Loucy (cell line): ENCODE results near the gene SMDT1.
"Not testable (repeated sequence)": the region's sequence is repeated elsewhere in the genome, so short reads cannot be mapped to it uniquely, and the experiment has no call there.

Source experiments
- H2AFZ ChIP-seq: fragments of 200-600 bp; sonication (generic); 2 replicates; pipeline ENCODE4 v1.6.0; 2016; ENCODE audit warnings: antibody characterized with exemption, mild to moderate bottlenecking, low read length, moderate library complexity
- H3F3A ChIP-seq: fragments of 200-600 bp; 2 replicates; pipeline ENCODE4 v1.6.0; 2016; ENCODE audit warnings: antibody characterized with exemption, low read depth, mild to moderate bottlenecking
- H3K27me3 ChIP-seq: fragments of 200-600 bp; sonication (generic); 2 replicates; pipeline ENCODE4 v1.6.1; 2014; ENCODE audit warnings: low read length, mild to moderate bottlenecking; ENCODE audit not compliant: insufficient read depth, poor library complexity, severe bottlenecking
- H3K36me3 ChIP-seq: fragments of 200-600 bp; sonication (generic); 2 replicates; pipeline ENCODE4 v1.6.1; 2016; ENCODE audit warnings: low read length; ENCODE audit not compliant: insufficient read depth
- H3K4me1 ChIP-seq: fragments of 200-600 bp; sonication (generic); 2 replicates; pipeline ENCODE4 v1.5.1; 2014; ENCODE audit warnings: low read length, mild to moderate bottlenecking; ENCODE audit not compliant: insufficient read depth, poor library complexity, severe bottlenecking
- H3K4me2 ChIP-seq: fragments of 200-600 bp; sonication (generic); 2 replicates; pipeline ENCODE4 v1.6.0; 2014; ENCODE audit warnings: antibody characterized with exemption, low read length, low read depth, mild to moderate bottlenecking; ENCODE audit not compliant: poor library complexity, severe bottlenecking
- H3K4me3 ChIP-seq: fragments of 200-600 bp; sonication (generic); 2 replicates; pipeline ENCODE4 v1.5.1; 2014; ENCODE audit warnings: low read length, mild to moderate bottlenecking, mixed read lengths; ENCODE audit not compliant: poor library complexity, severe bottlenecking
- H3K79me2 ChIP-seq: fragments of 200-600 bp; sonication (generic); 2 replicates; pipeline ENCODE4 v1.6.1; 2014; ENCODE audit warnings: low read length; ENCODE audit not compliant: insufficient read depth
- H3K9ac ChIP-seq: fragments of 200-600 bp; sonication (generic); 2 replicates; pipeline ENCODE4 v1.6.0; 2014; ENCODE audit warnings: mild to moderate bottlenecking, low read depth, low read length, moderate library complexity; ENCODE audit not compliant: poor library complexity, severe bottlenecking
- H3K9me2 ChIP-seq: fragments of 200-600 bp; sonication (generic); replicated peaks from 2 replicates; pipeline ENCODE4 v1.6.1; 2016; ENCODE audit warnings: low read depth, low read length, mixed read lengths
- H3K9me3 ChIP-seq: fragments of 200-600 bp; sonication (generic); 2 replicates; pipeline ENCODE4 v1.6.1; 2014; ENCODE audit warnings: mild to moderate bottlenecking, antibody characterized with exemption, low read length, low read depth; ENCODE audit not compliant: insufficient read depth
- H4K20me1 ChIP-seq: fragments of 200-600 bp; sonication (generic); 2 replicates; pipeline ENCODE4 v1.6.0; 2014; ENCODE audit warnings: antibody characterized with exemption, low read length, mild to moderate bottlenecking; ENCODE audit not compliant: insufficient read depth, poor library complexity, severe bottlenecking
- EZH2phosphoT487 ChIP-seq: fragments of 200-600 bp; IDR thresholded peaks from 2 replicates; pipeline ENCODE4 v1.6.1; 2018; ENCODE audit warnings: antibody characterized with exemption, mild to moderate bottlenecking, moderate library complexity, borderline replicate concordance
- TF ChIP-seq, protein P1 (sequence below): fragments of 200-600 bp; sonication (generic); conservative IDR thresholded peaks from 2 replicates; pipeline ENCODE4 v1.5.1; 2014; ENCODE audit warnings: mild to moderate bottlenecking, antibody characterized with exemption, low read length

Gene SMDT1

DNA sequence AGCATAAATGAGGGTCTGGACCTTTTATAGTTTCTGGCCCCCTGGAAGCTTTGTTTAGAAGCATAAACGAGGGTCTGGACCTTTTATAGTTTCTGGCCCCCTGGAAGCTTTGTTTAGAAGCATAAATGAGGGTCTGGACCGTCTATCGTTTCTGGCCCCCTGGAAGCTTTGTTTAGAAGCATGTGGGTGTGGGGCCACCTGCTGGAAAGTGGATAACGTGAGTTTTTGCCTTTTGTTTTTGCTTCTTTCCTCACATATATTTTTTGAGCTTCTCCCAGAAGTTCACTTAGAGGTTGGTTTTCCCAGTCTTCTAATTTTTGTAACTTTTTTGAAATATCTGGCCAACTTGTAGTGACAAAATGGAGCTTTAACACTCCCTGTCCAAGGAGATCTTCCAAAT lies 33.3 kb downstream of the SMDT1 start:
- H3K4me3 ChIP-seq, H3K9me3 ChIP-seq: not testable (repeated sequence)

DNA sequence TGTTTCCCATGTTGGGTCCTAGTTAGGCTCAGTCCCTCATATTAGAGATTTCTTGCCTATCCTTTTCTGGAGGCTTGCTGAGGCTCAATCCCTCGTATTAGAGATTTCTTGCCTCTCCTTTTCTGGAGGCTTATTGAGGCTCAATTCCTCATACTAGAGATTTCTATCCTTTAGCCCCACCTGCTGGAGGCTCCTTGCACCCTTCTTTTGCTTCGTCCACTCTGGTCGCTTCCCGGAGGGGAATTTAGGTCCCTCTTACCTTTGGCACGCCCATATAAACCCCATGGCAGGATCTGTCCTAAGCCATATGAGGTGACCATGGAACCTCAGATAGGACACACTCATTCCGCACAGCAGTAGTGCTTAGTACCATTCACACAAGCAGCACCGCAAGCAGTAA lies 35.2 kb downstream of the SMDT1 start:
- H3K9ac ChIP-seq = no peak overlapping the region

More for the DNA sequence above, 33.3 kb downstream of the SMDT1 start:
- H3K79me2 ChIP-seq, H3K27me3 ChIP-seq, H3F3A ChIP-seq, H2AFZ ChIP-seq, H3K9ac ChIP-seq, H3K4me1 ChIP-seq, H4K20me1 ChIP-seq, H3K4me2 ChIP-seq, H3K9me2 ChIP-seq, H3K36me3 ChIP-seq: not testable (repeated sequence)
- TF ChIP-seq, protein P1, sequence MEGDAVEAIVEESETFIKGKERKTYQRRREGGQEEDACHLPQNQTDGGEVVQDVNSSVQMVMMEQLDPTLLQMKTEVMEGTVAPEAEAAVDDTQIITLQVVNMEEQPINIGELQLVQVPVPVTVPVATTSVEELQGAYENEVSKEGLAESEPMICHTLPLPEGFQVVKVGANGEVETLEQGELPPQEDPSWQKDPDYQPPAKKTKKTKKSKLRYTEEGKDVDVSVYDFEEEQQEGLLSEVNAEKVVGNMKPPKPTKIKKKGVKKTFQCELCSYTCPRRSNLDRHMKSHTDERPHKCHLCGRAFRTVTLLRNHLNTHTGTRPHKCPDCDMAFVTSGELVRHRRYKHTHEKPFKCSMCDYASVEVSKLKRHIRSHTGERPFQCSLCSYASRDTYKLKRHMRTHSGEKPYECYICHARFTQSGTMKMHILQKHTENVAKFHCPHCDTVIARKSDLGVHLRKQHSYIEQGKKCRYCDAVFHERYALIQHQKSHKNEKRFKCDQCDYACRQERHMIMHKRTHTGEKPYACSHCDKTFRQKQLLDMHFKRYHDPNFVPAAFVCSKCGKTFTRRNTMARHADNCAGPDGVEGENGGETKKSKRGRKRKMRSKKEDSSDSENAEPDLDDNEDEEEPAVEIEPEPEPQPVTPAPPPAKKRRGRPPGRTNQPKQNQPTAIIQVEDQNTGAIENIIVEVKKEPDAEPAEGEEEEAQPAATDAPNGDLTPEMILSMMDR = peak; percentile 55

DNA sequence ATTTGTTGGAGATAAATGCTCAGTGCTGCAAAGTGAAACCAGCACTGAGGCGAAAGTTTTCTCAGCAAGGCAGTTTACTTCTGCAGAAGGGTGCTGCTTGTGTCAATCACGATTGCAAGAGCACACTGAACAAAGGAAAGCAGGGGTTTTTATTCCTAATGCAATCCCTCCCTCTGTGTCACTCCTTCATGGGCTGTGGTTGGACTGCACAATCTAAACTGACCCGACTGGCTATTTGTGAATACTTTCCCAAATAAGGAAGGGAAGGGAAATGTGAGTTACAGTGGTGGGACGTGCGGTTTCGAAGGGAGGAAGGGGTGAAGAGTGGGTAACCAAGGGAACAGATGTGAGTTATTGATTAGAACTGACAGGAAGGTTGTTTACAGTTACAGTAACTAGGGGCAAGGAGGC lies 35.9 kb downstream of the SMDT1 start:
- not testable (repeated sequence) for H3K36me3 ChIP-seq, H4K20me1 ChIP-seq, H3K9me3 ChIP-seq, H3K9ac ChIP-seq, H2AFZ ChIP-seq, H3K27me3 ChIP-seq, H3F3A ChIP-seq, H3K79me2 ChIP-seq, H3K9me2 ChIP-seq, H3K4me2 ChIP-seq, H3K4me3 ChIP-seq
- peaks cover 12% of the 10 kb centered on the region for H3K4me1 ChIP-seq

More for the DNA sequence above, 35.2 kb downstream of the SMDT1 start:
- Histone ChIP-seq H3K4me2 (no peak overlapping the region), H3K4me3 (no peak overlapping the region), H2AFZ (no peak overlapping the region), H3K79me2 (no peaks in the 10 kb centered on the region), H3F3A (no peaks in the 10 kb centered on the region), H4K20me1 (no peaks in the 10 kb centered on the region), H3K4me1 (peaks cover 5% of the 10 kb centered on the region), H3K27me3 (no peaks in the 10 kb centered on the region), H3K9me3 (peaks cover 6% of the 10 kb centered on the region; the same call in 1 of the 2 replicates), H3K36me3 (no peaks in the 10 kb centered on the region), H3K9me2 (no peaks in the 10 kb centered on the region)
- no peak for TF ChIP-seq EZH2phosphoT487
- TF ChIP-seq, protein P1 = peak; percentile 59

DNA sequence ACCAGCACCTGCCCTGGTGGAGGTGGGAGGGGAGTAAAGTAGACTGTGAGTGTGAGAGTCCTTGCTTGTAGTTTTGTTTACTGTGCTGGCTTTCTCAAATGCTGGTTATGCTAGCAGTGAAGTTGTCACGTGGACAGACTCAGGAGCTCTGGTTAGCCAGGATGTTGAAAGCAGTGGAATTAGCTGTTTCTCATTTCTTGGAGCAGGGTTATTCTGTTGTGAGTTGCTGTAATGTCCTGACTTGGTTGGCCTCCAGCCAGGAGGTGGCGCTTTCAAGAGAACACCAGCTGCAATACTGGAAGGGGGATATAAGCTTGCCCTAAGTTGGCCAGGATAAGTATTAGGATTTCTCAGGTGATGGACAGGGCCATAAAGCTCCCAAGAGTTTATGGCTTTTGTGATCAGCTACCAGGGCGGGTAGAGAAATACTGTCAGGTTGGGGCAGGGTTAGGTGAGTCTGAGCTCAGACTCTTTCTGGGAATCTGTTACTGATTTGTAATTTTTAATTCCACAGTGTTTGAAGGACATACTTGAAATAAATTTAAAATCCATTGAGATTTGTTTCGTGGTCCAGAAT lies 37.4 kb downstream of the SMDT1 start:
- peaks cover 7% of the 10 kb centered on the region for H3F3A ChIP-seq
- no peak overlapping the region for H3K4me2 ChIP-seq
- H4K20me1 ChIP-seq = no peaks in the 10 kb centered on the region
- H3K27me3 ChIP-seq = no peaks in the 10 kb centered on the region
- H3K9ac ChIP-seq = no peak overlapping the region
- H3K9me3 ChIP-seq = peaks cover 6% of the 10 kb centered on the region; the same call in 1 of the 2 replicates
- no peaks in the 10 kb centered on the region for H3K36me3 ChIP-seq
- TF ChIP-seq EZH2phosphoT487 = no peak
- TF ChIP-seq, protein P1 = peak; percentile 64
- H3K4me1 ChIP-seq = peaks cover 25% of the 10 kb centered on the region
- no peak overlapping the region for H2AFZ ChIP-seq
- H3K4me3 ChIP-seq = no peak overlapping the region
- no peaks in the 10 kb centered on the region for H3K79me2 ChIP-seq
- no peaks in the 10 kb centered on the region for H3K9me2 ChIP-seq

DNA sequence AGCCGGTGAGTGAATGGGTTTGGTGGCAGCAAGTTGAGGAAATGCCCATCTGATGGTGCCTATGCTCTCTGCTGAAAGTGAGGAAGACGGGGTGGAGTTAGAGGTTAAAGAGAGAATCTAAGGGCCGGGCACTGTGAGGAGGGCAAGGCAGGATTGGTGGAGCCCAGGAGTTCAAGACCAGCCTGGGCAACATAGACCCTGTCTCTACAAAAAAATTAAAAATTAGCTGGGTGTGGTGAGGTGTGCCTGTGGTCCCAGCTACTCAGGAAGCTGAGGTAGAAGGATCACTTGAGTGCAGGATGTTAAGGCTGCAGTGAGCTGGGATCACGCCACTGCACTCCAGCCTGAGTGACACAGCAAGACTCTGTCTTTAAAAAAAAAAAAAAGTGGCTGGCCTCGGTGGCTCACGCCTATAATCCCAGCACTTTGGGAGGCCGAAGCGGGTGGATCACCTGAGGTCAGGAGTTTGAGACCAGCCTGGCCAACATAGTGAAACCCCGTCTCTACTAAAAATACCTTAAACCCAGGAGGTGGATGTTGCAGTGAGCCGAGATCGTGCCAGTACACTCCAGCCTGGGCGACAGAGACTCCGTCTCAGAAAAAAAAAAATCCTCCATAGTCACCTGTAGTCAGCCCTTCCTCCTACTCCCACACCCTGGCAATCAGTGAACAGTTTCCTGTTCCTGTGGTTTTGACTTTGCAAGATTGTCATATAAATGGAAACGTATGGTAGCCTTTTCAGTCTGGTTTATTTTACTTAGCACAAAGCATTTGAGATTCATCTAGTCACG lies 40.9 kb downstream of the SMDT1 start:
- H3K4me3 ChIP-seq = peak overlapping the region; percentile 61
- H3K27me3 ChIP-seq, H3K79me2 ChIP-seq, H3K9me2 ChIP-seq, H3K36me3 ChIP-seq, H3F3A ChIP-seq, H4K20me1 ChIP-seq, H3K9me3 ChIP-seq: not testable (repeated sequence)
- H3K4me2 ChIP-seq = peak overlapping the region; percentile 76
- H3K4me1 ChIP-seq = peaks cover 30% of the 10 kb centered on the region
- H2AFZ ChIP-seq = 0 out of 2 replicates have a peak overlapping the region, but pooled peaks have one; percentile 7
- peak overlapping the region; percentile 47 for H3K9ac ChIP-seq
